Fibroblast of pulmonary artery (primary cell): Measurements from ENCODE around the gene RPS14.

Experiments
- DNase-seq: peaks from one replicate; pipeline ENCODE4 v3.0.0-alpha.2; 2010; ENCODE audit warnings: low read depth
- H3K4me3 ChIP-seq: replicated peaks from 2 replicates; pipeline ENCODE4 v1.5.1; 2011; ENCODE audit warnings: low read depth, mild to moderate bottlenecking, control low read depth, low read length, moderate library complexity
- TF ChIP-seq, protein P1 (sequence below): IDR thresholded peaks from 2 replicates; pipeline ENCODE4 v1.5.1; 2011; ENCODE audit warnings: mild to moderate bottlenecking, control low read depth, low read length, inconsistent platforms; ENCODE audit errors: missing control alignments

Gene RPS14

DNA sequence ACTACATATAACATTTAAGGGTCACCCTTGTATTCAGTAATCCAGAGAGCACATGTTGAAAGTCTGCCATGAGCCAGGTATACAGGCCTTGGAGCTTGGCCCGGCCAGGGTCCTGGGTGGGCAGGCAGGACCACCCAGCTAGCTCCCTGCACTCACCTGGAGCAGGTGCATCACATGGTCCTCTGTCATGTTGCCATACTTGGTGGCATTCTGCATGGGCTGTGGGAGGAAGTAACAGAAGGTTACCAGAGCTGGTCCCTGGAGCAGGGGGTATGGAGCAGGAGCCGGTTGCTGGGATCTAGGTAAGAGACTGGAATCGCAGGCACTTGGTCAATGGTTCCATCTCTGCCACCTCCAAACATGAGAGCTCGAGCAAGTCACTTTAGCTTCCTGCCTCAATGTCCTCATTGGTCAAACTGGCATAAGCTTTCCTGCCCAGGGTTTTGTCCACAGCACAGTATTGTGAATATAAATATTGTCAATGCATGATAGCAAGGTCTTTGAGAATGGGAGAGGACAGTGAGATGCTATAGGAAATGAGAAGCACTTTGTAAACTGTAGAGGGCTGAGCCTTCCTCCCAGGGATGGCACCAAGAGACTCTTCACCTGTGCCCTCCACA, 43.3 kb downstream of the RPS14 start:
- TF ChIP-seq, protein P1, sequence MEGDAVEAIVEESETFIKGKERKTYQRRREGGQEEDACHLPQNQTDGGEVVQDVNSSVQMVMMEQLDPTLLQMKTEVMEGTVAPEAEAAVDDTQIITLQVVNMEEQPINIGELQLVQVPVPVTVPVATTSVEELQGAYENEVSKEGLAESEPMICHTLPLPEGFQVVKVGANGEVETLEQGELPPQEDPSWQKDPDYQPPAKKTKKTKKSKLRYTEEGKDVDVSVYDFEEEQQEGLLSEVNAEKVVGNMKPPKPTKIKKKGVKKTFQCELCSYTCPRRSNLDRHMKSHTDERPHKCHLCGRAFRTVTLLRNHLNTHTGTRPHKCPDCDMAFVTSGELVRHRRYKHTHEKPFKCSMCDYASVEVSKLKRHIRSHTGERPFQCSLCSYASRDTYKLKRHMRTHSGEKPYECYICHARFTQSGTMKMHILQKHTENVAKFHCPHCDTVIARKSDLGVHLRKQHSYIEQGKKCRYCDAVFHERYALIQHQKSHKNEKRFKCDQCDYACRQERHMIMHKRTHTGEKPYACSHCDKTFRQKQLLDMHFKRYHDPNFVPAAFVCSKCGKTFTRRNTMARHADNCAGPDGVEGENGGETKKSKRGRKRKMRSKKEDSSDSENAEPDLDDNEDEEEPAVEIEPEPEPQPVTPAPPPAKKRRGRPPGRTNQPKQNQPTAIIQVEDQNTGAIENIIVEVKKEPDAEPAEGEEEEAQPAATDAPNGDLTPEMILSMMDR = no peak
- H3K4me3 ChIP-seq = no peak overlapping the region
- no peak for DNase-seq

DNA sequence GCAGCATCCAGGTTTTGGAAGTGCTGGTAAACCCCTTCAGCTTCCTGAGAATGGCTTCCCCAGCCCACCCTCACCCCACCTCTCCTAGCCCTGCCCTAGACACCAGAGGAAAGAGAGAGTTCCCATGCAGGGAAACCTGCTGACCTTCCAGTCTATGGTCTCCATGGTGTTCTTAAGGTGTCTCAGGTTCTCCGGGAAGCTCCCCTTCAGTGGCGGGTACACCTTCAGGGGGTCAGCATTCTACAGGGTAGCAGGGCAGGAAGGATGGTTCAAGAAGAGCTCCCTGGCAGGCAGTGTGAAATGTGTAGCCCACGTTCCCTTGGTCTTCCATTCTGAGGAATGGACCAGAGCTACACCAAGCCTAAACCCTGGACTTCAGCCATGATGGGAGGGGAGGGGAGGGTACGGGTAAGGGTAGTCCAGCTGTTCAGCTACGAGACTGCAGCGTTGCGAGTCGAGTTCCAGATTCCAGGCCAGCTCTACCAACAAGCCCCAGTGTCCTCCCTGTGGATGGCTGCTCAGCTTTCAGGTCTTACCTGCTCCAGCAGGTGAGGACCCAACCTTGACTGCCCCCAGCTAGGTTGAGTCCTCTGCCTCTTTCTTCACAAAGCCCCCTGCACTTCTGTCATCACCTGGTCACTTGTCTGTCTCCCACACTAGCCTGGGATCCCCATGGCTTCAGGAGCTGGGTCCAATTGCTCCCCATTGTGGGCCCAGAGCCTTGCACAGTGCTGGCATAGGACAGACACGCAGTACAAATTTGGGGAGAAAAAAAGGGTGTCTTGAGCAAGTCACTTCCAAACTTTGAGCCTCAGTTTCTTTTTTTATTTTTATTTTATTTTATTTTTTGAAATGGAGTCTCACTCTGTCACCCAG, 44.4 kb downstream of the RPS14 start:
- H3K4me3 ChIP-seq = no peak overlapping the region
- TF ChIP-seq, protein P1 = no peak
- no peak for DNase-seq

DNA sequence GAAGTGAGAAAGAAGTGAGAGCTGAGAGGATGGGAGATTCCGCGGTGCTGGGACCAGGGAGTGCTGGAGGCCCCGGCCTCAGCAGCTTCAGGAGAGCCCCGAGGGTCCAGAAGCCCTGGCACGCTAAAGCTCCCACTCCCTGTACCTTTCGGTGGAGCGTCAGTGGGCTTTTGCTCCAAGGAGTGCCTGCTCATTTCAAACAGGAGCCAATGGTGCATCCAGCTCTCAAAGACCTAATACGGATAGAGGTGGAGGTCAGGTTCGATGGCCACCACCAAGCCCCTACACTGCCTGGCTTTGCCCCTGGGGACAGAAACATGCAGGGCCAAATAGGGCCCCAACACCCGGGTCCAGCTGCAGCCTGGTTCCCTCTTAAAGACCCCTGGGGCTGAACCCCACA, 45.0 kb downstream of the RPS14 start:
- H3K4me3 ChIP-seq = no peak overlapping the region
- DNase-seq = no peak
- TF ChIP-seq, protein P1 = no peak

DNA sequence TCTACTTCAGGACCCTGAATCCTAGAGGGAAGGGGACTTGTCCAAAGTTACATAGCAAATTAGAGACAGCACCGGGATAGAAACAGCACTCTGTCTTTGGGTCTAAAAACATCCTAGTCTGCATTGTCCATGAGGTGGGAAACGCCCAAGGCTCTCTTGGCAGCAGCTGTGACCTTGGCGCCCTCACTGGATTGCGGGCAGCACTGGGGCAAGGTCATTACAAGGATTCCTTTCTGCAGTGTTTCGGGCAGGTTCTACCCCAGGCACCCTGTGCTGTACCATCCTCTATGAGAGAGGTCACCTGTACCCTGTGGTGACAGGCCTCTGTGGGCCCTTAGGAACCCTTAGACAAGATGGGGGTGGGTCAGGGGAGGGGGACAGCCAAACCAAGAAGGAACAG, 45.4 kb downstream of the RPS14 start:
- H3K4me3 ChIP-seq = no peak overlapping the region
- TF ChIP-seq, protein P1 = no peak
- no peak for DNase-seq

DNA sequence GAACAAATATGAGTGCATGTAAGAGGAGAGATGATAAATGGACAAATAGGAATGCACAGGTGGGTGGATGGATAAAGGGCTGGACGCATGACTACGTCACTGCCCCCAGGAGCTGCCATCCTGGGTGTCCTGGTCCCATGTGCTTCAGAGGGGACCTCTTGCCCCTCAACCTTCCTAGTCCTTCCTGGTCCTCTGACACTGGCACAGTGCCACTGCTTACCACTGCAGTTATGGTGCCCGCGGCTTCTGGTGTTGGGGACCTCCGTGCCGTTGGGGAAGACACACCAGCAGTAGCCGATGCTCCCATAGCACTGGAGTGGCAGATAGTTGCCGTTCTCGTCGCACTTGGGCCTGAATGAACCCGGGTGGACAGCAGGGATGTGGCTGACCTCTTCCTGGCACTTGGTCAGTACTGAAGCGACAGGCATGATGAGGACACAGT, 46.6 kb downstream of the RPS14 start:
- no peak for DNase-seq
- TF ChIP-seq, protein P1 = no peak

DNA sequence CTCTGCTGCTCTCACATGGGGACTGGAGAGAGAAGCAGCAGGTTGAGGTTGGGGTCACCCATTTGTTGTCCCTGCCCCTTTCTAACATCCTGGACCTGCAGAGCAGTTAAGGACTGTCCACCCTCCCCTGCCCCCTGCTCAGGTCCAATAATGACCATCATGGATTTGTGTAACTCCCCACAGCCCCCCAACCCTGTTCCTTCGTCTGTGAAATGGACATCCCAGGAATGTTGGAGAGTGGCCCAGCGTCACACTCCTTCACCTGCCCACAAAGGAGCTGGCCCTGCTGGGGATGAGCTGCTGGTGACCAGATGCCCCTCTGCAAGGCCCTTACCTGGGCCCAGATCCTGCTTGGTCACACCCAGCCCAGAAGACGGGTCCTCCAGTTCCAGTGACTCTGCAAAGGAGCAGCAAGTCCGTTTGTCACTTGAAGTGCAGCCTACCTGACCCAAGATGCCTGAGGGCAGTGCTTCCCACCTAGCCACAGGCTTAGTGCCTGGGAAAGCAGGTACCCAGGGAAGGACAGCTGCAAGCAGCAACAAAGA, 47.2 kb downstream of the RPS14 start:
- H3K4me3 ChIP-seq = no peak overlapping the region
- DNase-seq = no peak
- TF ChIP-seq, protein P1 = no peak

More for the DNA sequence above, 46.6 kb downstream of the RPS14 start:
- H3K4me3 ChIP-seq = no peak overlapping the region
